ENCODE results near the gene TUBA8.
A peak's percentile ranks its signal among the peaks of the same experiment; 100 is the strongest.
"Not testable (repeated sequence)": the region's sequence is repeated elsewhere in the genome, so short reads cannot be mapped to it uniquely, and the experiment has no call there.

TUBA8 gene

DNA sequence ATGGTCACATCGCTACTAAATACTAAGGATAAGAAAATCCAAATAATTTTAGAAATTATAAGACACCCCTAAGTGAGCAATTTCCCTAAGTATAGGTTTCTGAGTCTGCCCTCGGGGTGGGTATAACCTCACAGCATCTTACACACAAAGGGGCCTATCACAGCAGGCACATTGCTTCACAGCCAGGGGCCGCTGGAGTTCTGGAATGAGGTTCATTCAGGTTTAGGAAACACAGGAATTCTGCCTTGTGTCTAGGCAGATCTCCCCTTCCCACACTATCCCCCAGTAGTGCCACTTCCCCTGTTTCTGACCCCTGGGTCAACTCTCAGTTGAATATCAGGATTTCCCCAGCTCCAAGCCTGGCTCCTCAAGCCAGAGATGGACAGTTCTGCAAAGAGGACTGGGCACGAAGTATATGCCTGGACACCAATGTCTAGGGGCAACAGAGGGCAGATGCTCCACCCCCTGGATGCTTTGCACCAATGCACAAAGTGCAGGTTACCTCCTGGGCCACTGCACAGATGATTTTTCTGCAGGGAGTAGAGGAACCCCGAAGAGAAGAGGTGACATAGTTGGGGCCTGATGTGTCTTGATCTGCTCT lies 11.4 kb downstream of the TUBA8 start:
- Mint-ChIP-seq H3K27ac (no peak overlapping the region), H3K36me3 (ENCODE audit: low read depth) (peaks cover 8% of the 10 kb centered on the region), H3K27me3 (no peaks in the 10 kb centered on the region)

DNA sequence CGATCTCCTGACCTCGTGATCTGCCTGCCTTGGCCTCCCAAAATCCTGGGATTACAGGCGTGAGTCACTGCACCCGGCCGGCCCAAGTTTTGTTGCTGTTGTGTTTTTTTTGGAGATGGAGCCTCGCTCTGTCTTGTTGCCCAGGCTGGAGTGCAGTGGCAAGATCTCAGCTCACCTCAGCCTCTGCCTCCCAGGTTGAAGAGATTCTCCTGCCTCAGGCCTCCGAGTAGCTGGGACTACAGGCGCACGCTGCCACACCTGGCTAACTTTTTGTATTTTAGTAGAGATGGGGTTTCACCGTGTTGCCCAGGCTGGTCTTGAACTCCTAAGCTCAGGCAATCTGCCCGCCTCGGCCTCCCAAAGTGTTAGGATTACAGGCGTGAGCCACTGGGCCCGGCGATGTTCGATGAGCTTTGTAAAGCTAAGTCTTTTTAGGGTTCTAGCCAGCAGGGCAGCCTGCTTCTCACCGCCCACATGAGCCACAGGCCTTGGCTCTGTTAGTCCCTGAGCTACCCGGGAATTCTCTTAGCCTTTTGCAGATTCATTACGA lies 12.9 kb downstream of the TUBA8 start:
- H3K27me3 Mint-ChIP-seq; H3K4me3 Mint-ChIP-seq; H3K27ac Mint-ChIP-seq; H3K9me3 Mint-ChIP-seq; H3K36me3 Mint-ChIP-seq (ENCODE audit: low read depth): not testable (repeated sequence)
- H3K4me1 Mint-ChIP-seq (ENCODE audit: low read depth) = peaks cover 17% of the 10 kb centered on the region

More for the DNA sequence above, 11.4 kb downstream of the TUBA8 start:
- H3K4me3 Mint-ChIP-seq = no peak overlapping the region
- H3K9me3 Mint-ChIP-seq = no peaks in the 10 kb centered on the region
- peaks cover 17% of the 10 kb centered on the region for H3K4me1 Mint-ChIP-seq (ENCODE audit: low read depth)

DNA sequence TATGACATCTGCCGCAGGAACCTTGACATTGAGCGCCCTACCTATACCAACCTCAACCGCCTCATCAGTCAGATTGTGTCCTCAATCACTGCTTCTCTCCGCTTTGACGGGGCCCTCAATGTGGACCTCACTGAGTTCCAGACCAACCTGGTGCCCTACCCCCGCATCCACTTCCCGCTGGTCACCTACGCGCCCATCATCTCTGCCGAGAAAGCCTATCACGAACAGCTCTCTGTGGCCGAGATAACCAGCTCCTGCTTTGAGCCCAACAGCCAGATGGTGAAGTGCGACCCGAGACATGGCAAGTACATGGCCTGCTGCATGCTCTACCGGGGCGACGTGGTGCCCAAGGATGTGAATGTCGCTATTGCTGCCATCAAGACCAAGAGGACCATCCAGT lies 16.0 kb downstream of the TUBA8 start:
- Mint-ChIP-seq H3K4me3 (no peak overlapping the region), H3K27ac (no peak overlapping the region), H3K27me3 (no peaks in the 10 kb centered on the region), H3K36me3 (ENCODE audit: low read depth) (peaks cover 8% of the 10 kb centered on the region), H3K9me3 (no peaks in the 10 kb centered on the region), H3K4me1 (ENCODE audit: low read depth) (no peaks in the 10 kb centered on the region)

DNA sequence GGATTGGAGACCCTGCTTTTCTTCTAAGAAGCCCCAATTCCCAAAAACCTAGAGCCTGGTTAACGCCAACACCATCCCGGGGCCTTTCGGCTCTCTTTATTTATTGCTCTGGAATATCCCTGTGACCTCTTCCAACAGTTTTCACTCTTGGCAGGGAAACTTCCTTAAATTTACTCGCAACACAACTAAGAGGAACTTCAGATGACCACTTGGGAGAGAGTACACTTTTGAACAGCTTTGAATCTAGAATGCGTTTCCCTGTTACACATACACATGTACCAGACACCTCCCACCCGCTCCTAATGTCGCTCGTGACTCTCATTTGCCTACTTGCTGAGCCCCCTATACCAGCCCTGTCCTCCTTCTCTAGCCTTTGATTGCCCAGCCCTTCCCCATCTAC lies 19.4 kb downstream of the TUBA8 start:
- no peak overlapping the region for H3K4me3 Mint-ChIP-seq
- H3K27ac Mint-ChIP-seq = no peak overlapping the region
- H3K36me3 Mint-ChIP-seq (ENCODE audit: low read depth) = peaks cover 8% of the 10 kb centered on the region
- H3K27me3 Mint-ChIP-seq = no peaks in the 10 kb centered on the region
- H3K4me1 Mint-ChIP-seq (ENCODE audit: low read depth) = no peaks in the 10 kb centered on the region
- no peaks in the 10 kb centered on the region for H3K9me3 Mint-ChIP-seq

DNA sequence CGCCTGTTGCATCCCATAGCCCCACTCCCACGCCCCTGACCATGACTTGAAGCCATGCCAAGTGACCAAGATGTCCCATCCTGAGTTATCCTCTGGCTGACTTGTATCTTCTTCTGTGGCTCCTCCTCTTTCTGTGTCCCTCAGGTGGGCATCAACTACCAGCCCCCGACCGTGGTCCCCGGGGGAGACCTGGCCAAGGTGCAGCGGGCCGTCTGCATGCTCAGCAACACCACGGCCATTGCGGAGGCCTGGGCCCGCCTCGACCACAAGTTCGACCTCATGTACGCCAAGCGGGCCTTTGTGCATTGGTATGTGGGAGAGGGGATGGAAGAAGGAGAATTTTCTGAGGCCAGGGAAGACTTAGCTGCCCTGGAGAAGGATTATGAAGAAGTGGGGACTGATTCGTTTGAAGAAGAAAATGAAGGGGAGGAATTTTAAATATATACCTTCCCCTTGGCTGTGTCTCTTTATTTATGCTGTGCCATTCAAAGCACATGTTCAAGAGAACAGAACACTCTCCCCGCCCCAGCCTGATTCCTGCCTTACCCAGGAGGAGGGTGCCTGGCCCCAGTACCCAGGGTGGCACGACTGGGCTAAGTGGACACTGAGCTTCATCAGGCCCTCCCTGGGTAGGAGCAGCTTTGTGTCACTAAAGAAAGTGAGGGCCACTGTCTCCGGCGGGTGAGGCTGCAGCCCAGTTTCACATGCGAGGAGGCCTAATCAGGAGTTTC lies 20.3 kb downstream of the TUBA8 start:
- Mint-ChIP-seq H3K4me3 (no peak overlapping the region), H3K36me3 (ENCODE audit: low read depth) (peaks cover 8% of the 10 kb centered on the region), H3K4me1 (ENCODE audit: low read depth) (no peaks in the 10 kb centered on the region), H3K27ac (no peak overlapping the region), H3K9me3 (no peaks in the 10 kb centered on the region), H3K27me3 (no peaks in the 10 kb centered on the region)

DNA sequence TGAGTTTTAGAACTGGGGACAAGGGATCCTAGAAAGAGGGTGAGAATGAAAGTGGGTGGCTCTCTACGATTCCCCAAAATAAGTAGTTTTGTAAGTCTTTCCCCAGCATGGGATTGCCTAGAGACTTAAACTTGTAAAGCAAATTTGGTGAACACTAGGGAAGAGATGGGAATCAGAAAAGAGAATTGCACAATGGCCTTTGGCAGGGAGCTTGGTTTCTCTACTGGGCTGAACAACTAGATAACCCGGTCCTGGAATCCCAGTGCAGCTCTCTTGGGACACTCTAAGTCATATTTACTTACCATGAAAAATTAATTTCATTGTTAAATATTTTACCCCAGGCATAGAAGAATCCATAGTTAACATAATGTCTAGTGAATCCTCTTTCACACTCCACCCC lies 22.8 kb downstream of the TUBA8 start:
- Mint-ChIP-seq H3K4me3 (no peak overlapping the region), H3K9me3 (no peaks in the 10 kb centered on the region), H3K4me1 (ENCODE audit: low read depth) (no peaks in the 10 kb centered on the region), H3K27ac (no peak overlapping the region), H3K36me3 (ENCODE audit: low read depth) (no peaks in the 10 kb centered on the region), H3K27me3 (no peaks in the 10 kb centered on the region)

DNA sequence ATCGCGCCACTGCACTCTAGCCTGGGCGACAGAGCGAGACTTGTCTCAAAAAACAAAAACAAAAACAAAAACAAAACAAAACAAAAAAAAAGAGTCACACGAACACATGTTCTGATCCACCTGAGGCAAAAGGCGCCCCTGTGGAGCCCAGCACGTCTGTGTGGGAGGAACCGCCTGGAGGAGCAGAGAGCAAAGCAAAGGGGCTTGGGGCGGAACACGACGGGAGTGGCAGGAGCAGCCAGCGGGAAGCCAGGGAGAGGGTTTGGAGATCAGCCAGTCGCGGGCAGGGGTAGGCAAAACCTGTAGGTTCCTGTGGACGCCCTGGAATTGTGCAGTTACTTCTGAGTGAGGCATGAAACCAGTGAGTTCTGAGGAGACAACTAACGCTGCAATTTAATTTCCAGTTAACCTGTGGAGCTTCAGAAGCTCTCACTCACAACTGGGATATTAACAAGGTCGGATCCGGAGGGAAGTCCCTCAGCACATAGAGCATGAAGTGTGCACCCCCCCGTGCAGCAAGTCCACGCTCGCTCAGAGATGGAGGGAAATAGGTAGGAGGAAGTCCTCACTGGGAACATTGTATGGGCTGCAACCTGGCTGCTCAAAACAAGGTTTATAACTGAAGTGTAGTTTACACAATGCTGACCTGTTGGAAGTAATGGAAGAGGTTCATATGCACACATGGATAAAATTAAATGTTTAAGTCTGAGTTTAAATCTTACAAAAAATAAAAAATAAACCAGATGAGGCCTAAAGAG lies 26.1 kb downstream of the TUBA8 start:
- no peak overlapping the region for H3K4me3 Mint-ChIP-seq
- H3K36me3 Mint-ChIP-seq (ENCODE audit: low read depth) = peaks cover 4% of the 10 kb centered on the region
- H3K27ac Mint-ChIP-seq = no peak overlapping the region
- H3K27me3 Mint-ChIP-seq = no peaks in the 10 kb centered on the region
- no peaks in the 10 kb centered on the region for H3K9me3 Mint-ChIP-seq
- no peaks in the 10 kb centered on the region for H3K4me1 Mint-ChIP-seq (ENCODE audit: low read depth)

DNA sequence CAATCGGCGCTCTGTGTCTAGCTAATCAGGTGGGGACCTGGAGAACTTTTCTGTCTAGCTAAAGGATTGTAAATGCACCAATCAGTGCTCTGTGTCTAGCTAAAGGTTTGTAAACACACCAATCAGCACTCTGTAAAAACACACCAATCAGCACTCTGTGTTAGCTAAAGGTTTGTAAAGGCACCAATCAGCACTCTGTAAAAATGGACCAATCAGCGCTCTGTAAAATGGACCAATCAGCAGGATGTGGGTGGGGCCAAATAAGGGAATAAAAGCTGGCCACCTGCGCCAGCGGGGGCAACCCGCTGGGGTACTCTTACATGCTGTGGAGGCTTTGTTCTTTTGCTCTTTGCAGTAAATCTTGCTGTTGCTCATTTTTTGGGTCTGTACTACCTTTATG lies 30.4 kb downstream of the TUBA8 start:
- H3K4me3 Mint-ChIP-seq; H3K27me3 Mint-ChIP-seq; H3K27ac Mint-ChIP-seq; H3K4me1 Mint-ChIP-seq (ENCODE audit: low read depth); H3K9me3 Mint-ChIP-seq; H3K36me3 Mint-ChIP-seq (ENCODE audit: low read depth): not testable (repeated sequence)

DNA sequence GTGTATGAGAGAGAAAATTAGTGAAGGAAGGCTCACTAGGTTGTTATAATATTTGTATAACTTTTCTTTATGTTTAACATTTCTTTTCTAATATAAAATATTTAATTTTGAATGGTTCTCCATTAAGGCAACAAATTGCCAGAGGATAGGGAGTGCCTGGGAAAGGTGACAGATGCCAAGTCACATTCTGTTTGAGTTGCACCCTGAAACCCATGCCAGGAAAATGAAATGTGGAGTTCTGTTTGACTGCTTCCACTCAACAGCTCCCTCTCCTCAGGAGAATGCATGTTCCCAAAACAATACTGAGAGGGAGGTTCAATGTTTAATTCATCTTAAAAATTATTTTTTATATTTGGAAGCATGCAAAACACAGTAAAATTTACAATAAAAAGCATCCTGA lies 33.5 kb downstream of the TUBA8 start:
- Mint-ChIP-seq H3K4me1 (ENCODE audit: low read depth) (peaks cover 8% of the 10 kb centered on the region), H3K9me3 (no peaks in the 10 kb centered on the region), H3K27ac (no peak overlapping the region), H3K4me3 (no peak overlapping the region), H3K27me3 (no peaks in the 10 kb centered on the region), H3K36me3 (ENCODE audit: low read depth) (peaks cover 4% of the 10 kb centered on the region)

DNA sequence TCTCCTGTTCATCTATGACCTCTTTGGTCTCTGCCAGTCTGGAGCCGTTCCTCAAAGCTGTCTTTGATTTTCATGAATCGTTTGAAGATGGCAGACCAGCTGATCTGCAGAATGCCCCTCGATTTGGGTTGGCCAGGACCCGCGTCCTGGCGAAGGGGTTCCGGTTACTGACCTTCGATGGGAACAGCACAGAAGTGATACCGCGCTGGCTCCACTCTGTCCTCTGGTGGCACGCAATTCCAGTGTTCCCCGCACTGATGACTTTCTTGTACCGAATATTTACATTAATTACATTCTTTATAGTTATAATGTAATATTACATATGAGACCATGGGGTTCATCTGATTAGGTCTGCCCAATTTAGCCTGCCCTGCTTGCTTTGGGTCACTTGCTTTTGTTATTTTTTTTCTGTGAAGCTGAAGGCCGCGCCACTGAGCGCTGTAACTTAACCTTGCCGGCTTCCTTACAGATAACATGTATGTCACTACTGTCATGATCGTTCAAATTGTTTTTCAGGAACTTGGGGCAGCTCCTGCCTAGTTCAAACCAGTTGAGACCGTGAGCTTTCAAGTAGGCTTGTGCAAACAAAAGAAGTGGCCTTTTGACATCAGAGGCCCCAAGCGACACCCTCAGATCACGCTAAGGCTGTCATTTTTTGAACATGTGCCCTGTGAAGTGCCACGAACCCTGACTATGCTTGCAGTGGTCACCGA lies 35.2 kb downstream of the TUBA8 start:
- H3K9me3 Mint-ChIP-seq = no peaks in the 10 kb centered on the region
- peaks cover 4% of the 10 kb centered on the region for H3K36me3 Mint-ChIP-seq (ENCODE audit: low read depth)
- H3K4me3 Mint-ChIP-seq = no peak overlapping the region
- peaks cover 21% of the 10 kb centered on the region for H3K4me1 Mint-ChIP-seq (ENCODE audit: low read depth)
- H3K27ac Mint-ChIP-seq = no peak overlapping the region
- H3K27me3 Mint-ChIP-seq = no peaks in the 10 kb centered on the region

DNA sequence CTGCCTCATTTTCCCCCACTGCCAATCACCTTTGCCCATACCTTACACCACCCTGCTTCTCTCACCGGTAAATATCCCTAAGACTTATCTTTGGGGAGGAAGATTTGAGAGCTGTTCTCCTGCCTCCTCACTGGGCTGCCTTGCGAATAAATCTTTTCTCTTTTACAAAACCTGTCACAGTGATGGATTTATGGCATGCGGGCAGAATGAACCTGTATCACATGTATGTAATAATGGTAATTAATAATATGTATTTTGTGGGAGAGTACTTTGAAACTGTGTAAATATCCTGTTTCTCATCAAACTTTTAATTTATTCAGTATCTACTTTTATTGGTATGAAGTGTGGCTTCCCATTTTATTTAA lies 35.8 kb downstream of the TUBA8 start:
- Mint-ChIP-seq H3K4me3 (no peak overlapping the region), H3K4me1 (ENCODE audit: low read depth) (peaks cover 27% of the 10 kb centered on the region), H3K9me3 (no peaks in the 10 kb centered on the region), H3K27me3 (no peaks in the 10 kb centered on the region), H3K36me3 (ENCODE audit: low read depth) (peaks cover 1% of the 10 kb centered on the region), H3K27ac (no peak overlapping the region)

DNA sequence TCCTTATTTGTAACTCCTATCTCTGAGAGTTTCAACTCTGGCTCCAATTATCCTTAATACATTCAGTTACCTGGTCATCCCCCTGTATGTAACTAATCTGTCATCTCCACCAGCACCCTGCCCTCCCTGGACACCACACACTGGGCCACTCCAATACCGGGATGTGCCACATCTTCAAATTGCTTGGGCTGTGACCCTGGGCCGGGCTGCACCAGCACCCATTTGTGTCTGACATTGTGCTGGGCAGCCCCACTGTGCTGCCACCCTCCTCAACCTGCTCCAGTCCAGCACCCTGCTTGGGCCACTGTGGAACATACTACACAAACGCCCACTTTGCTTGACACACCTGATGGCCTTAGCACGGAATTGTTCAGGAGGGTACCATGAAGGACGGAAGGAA lies 37.2 kb downstream of the TUBA8 start:
- Mint-ChIP-seq H3K4me1 (ENCODE audit: low read depth) (peaks cover 41% of the 10 kb centered on the region), H3K4me3 (no peak overlapping the region), H3K9me3 (no peaks in the 10 kb centered on the region), H3K36me3 (ENCODE audit: low read depth) (no peaks in the 10 kb centered on the region), H3K27me3 (no peaks in the 10 kb centered on the region), H3K27ac (no peak overlapping the region)

DNA sequence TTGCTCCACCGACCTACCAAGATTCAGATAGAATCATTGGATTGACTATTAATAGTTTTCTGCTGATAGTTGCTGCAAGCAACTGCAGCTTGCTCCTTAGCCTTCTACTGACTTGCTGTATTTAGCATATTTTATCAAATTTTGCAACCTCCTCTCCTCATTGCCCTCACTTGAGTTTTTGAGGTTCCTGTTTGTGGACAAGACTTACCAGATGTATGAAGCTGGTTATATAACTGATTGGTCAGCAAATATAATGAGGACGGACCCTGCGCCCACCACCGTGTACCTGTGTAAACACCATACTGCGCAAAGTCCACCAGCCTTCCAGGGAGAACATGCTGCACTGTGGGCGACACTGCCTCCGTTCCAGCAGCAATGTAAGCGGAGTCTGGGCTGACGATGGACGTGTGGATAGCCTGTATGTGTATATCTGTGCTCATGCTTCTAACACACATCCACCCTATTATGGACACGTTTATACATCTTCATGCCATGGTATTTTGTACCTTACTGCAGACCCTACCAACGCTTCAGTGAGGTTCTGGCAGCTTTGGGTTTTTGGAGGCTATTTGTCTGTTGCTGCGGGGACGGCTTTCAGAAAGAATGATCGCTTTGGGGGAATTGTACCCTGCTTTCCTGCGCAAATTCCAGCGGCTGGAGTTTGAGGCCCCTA lies 37.8 kb downstream of the TUBA8 start:
- no peak overlapping the region for H3K27ac Mint-ChIP-seq
- H3K4me1 Mint-ChIP-seq (ENCODE audit: low read depth) = peaks cover 43% of the 10 kb centered on the region
- H3K27me3 Mint-ChIP-seq = no peaks in the 10 kb centered on the region
- H3K36me3 Mint-ChIP-seq (ENCODE audit: low read depth) = no peaks in the 10 kb centered on the region
- no peaks in the 10 kb centered on the region for H3K9me3 Mint-ChIP-seq
- peak overlapping the region; percentile 87 for H3K4me3 Mint-ChIP-seq

DNA sequence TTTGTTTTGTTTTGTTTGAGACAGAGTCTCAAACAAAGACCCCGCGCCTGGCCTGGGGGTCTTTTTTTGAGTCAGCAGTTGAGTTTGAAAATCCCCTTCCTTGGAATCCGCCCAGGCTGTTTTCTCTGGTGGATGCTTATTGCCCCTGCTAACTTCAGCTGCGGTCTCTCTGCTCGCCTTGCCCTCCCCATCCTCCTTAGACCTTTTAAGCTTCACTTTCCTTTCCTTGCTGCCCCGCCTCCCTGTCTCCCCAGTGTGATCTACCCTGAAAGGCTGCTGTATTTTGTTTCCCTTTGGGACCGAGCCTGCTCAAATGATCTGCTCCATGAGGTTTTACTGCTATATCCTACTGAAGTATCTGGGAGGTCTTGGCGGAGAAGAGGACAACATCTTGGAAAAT lies 41.9 kb downstream of the TUBA8 start:
- Mint-ChIP-seq H3K4me3 (peak overlapping the region; percentile 69), H3K27ac (peak overlapping the region; percentile 91), H3K36me3 (ENCODE audit: low read depth) (no peaks in the 10 kb centered on the region), H3K9me3 (no peaks in the 10 kb centered on the region), H3K27me3 (no peaks in the 10 kb centered on the region), H3K4me1 (ENCODE audit: low read depth) (peaks cover 45% of the 10 kb centered on the region)
